NT2/D1 (cell line): Measurements from ENCODE around the gene GUF1.

Experiments
- DNase-seq: peaks from one replicate; pipeline ENCODE4 v3.0.0-alpha.2; 2011; ENCODE audit warnings: low read depth, low spot score
- H3K27me3 ChIP-seq: 2 replicates; pipeline ENCODE4 v1.6.0; 2011; ENCODE audit warnings: mild to moderate bottlenecking; ENCODE audit not compliant: insufficient read length, insufficient read depth
- H3K36me3 ChIP-seq: 2 replicates; pipeline ENCODE4 v1.6.1; 2011; ENCODE audit warnings: mild to moderate bottlenecking, low read length, mixed read lengths; ENCODE audit not compliant: insufficient read depth, insufficient read length
- H3K4me1 ChIP-seq: 2 replicates; pipeline ENCODE4 v1.5.1; 2011; ENCODE audit not compliant: insufficient read depth, insufficient read length
- H3K4me3 ChIP-seq: 2 replicates; pipeline ENCODE4 v1.5.1; 2011; ENCODE audit warnings: low read depth; ENCODE audit not compliant: insufficient read length
- H3K9ac ChIP-seq: 2 replicates; pipeline ENCODE4 v1.6.0; 2011; ENCODE audit warnings: low read depth; ENCODE audit not compliant: insufficient read length
- H3K9me3 ChIP-seq: 2 replicates; pipeline ENCODE4 v1.5.1; 2011; ENCODE audit warnings: mild to moderate bottlenecking, low read length; ENCODE audit not compliant: insufficient read depth
- SUZ12 ChIP-seq: IDR thresholded peaks from 2 replicates; pipeline ENCODE4 v1.6.1; 2011; ENCODE audit not compliant: insufficient read length, insufficient read depth; ENCODE audit errors: extremely low read depth
- YY1 ChIP-seq: IDR thresholded peaks from 2 replicates; pipeline ENCODE4 v1.6.1; 2011; ENCODE audit not compliant: insufficient read length, insufficient read depth
- ZNF274 ChIP-seq: IDR thresholded peaks from 2 replicates; pipeline ENCODE4 v1.6.1; 2011; ENCODE audit warnings: mild to moderate bottlenecking, low read depth, low read length

GUF1 gene

DNA sequence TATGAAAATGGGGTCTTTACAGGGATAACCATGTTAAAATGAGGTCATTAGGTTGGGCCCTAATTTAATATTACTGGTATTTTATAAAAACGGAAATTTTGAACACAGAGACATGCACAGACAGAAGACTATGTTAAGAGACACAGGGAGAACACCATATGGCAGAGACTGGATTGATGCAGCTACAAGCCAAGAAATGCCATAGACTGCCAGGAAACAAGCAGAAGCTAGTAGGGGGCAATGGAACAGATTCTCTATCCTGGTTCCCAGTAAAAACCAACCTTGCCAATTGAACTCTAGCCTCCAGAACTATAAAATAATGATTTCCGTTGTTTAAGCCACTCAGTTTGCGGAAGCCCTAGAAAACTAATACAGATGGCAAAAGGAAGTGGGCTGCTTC, 6.6 kb upstream of the GUF1 start:
- Histone ChIP-seq H3K9ac (no peak overlapping the region), H3K36me3 (no peaks in the 10 kb centered on the region), H3K4me1 (no peaks in the 10 kb centered on the region), H3K9me3 (no peaks in the 10 kb centered on the region), H3K27me3 (no peaks in the 10 kb centered on the region), H3K4me3 (no peak overlapping the region)
- no peak for DNase-seq
- TF ChIP-seq ZNF274 (no peak), SUZ12 (no peak), YY1 (no peak)

DNA sequence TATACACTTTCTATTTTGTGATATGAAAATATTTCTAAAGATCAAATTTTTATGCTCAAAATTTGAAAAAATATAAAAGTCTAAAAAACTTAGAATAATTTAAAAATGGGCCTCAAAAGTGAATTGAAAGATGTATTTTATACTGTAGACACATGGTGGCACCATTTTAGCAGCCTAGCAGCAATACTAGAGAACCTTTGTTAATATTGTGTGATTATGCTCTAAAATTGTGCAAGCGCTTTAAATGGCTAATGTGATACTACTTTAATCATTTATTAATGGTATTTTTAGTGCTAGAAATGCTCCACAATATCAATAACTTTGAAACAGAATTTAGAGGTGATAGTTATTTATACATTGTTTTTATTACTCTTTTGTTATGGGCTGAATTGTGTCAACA, 3.7 kb upstream of the GUF1 start:
- DNase-seq: no peak
- no peak overlapping the region for H3K4me3 ChIP-seq
- no peak for TF ChIP-seq YY1
- no peak for TF ChIP-seq ZNF274
- TF ChIP-seq SUZ12: no peak
- H3K9ac ChIP-seq: no peak overlapping the region
- no peaks in the 10 kb centered on the region for H3K27me3 ChIP-seq
- no peaks in the 10 kb centered on the region for H3K36me3 ChIP-seq
- H3K4me1 ChIP-seq: no peaks in the 10 kb centered on the region
- no peaks in the 10 kb centered on the region for H3K9me3 ChIP-seq

DNA sequence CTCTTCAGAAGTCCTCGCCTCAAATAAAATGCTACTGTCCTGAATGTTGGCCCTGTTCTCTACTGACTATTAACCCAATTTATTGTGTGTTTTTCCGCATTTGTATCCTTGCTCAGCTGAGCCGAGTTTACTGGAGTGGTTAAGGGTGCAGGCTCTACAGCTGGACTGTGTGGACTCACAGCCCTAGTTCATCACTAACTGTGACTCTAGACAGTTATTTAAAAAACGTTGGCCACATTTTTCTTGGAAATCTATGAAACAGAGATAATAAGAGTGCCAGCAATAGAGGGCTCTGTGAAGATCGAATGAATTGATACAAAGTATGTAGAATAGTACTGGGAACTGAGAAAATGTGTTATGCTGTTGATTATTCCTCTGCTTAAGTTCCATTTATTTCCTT, 2.9 kb upstream of the GUF1 start:
- Histone ChIP-seq H3K9me3 (no peaks in the 10 kb centered on the region), H3K27me3 (no peaks in the 10 kb centered on the region), H3K9ac (no peak overlapping the region), H3K36me3 (no peaks in the 10 kb centered on the region), H3K4me1 (no peaks in the 10 kb centered on the region), H3K4me3 (no peak overlapping the region)
- no peak for DNase-seq
- no peak for TF ChIP-seq YY1

DNA sequence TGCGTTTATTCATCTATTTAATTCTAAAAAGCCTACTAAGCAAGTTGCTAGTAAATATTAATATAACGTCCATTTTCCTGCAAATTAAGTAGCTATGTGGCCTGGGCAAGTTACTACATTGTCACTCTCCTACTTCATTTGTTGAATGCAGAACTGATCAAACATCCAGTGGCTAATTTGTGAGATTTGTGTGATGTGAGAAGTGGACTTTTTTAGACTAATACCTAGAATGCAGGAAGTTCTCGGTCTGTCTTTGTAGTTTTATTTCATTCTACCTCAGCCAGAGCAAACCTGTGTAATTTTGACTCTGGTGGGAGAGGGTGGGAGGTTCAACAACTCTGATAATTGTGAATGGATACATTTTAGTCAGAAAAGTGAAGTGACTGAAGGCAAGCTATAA, 840 bp downstream of the GUF1 start:
- peak overlapping the region; percentile 92 for H3K9ac ChIP-seq
- TF ChIP-seq YY1 (no peak), ZNF274 (no peak)
- no peaks in the 10 kb centered on the region for H3K4me1 ChIP-seq
- peaks cover 26% of the 10 kb centered on the region for H3K36me3 ChIP-seq
- no peak for DNase-seq
- no peaks in the 10 kb centered on the region for H3K9me3 ChIP-seq
- peak overlapping the region; percentile 85 for H3K4me3 ChIP-seq
- no peaks in the 10 kb centered on the region for H3K27me3 ChIP-seq

DNA sequence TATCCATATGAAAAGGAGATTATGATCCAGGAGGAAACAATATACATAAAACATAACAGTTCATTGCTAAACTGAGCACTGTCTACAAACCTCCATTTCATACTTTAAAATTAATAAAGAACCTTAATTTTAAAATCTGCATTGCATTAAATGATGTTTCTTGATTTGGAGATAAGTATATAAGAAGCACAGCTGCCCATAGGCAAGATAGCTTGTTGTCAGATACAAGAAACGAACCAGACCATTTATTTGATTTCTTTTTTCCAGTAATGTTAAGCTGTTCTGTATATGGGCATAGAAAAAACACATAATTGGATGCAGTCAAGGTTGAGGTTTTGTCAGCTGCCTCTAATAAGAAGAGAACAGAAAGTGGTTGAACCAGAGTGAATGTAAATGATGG, 6.4 kb downstream of the GUF1 start:
- no peak for TF ChIP-seq ZNF274
- no peak for TF ChIP-seq SUZ12
- TF ChIP-seq YY1: no peak
- no peak for DNase-seq
- H3K36me3 ChIP-seq: peaks cover 68% of the 10 kb centered on the region
- no peak overlapping the region for H3K4me3 ChIP-seq
- H3K27me3 ChIP-seq: no peaks in the 10 kb centered on the region
- no peak overlapping the region for H3K9ac ChIP-seq
- no peaks in the 10 kb centered on the region for H3K9me3 ChIP-seq
- H3K4me1 ChIP-seq: no peaks in the 10 kb centered on the region

DNA sequence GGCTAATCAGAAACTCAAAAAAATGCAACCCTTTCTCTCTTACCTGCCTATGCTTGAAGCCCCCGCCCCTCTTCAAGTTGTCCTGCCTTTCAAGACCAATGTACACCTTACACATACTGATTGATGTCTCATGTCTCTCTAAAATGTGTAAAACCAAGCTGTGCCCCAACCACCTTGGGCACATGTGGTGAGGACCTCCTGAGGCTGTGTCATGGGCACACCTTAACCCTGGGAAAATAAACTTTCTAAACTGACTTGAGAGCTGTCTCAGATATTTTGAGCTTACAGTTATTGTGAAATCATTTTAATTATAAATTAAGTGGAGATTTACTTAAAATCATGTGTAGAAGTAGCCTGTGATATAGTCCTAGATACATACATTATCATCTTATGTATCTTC, 22.2 kb downstream of the GUF1 start:
- Histone ChIP-seq H3K27me3 (no peaks in the 10 kb centered on the region), H3K4me3 (no peak overlapping the region), H3K9ac (no peak overlapping the region), H3K36me3 (peaks cover 55% of the 10 kb centered on the region), H3K9me3 (no peaks in the 10 kb centered on the region), H3K4me1 (no peaks in the 10 kb centered on the region)
- DNase-seq: no peak
- no peak for TF ChIP-seq YY1

DNA sequence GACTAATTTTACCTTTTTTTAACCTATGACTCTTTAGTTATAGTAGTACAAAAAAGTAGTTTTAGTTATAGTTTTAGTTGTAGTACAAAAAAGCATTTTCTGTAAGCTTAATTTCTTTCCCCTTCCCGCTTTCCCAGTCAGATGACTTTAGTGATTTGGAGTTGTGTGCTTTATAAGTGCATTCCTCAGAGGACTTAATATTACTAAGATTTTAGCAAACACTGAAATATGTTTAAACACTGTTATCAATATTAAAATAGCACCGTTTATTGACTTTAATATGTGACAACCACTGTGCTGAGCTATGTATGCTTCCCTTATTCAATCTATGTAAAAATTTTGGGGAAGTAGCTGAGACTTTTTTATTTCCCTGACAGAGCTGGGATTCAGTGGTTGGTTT, 22.8 kb downstream of the GUF1 start:
- no peaks in the 10 kb centered on the region for H3K27me3 ChIP-seq
- H3K36me3 ChIP-seq: peaks cover 51% of the 10 kb centered on the region
- TF ChIP-seq SUZ12 (no peak), ZNF274 (no peak), YY1 (no peak)
- no peak for DNase-seq
- no peak overlapping the region for H3K9ac ChIP-seq
- no peaks in the 10 kb centered on the region for H3K9me3 ChIP-seq
- no peak overlapping the region for H3K4me3 ChIP-seq
- no peaks in the 10 kb centered on the region for H3K4me1 ChIP-seq

DNA sequence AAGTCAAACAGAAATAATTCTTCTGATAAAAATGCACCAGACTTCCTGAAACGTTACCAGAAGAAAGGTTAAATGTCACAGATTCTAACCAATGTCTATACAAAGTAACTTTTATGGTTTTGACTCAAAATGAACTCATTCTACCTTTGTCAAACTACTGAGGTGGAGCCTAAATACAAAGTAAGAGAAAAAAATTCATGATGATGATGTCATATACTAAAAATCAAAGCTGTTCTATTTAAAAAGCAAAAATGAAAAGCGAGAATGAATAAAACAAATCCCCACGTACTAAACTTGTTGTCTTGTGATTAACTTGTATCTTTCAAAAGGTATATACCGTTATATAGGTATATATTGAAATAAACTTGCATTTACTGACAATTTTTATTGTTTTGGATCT, 26.5 kb downstream of the GUF1 start:
- no peaks in the 10 kb centered on the region for H3K27me3 ChIP-seq
- no peak overlapping the region for H3K4me3 ChIP-seq
- peaks cover 34% of the 10 kb centered on the region for H3K36me3 ChIP-seq
- no peak overlapping the region for H3K9ac ChIP-seq
- TF ChIP-seq ZNF274: no peak
- TF ChIP-seq SUZ12: no peak
- no peak for TF ChIP-seq YY1
- no peaks in the 10 kb centered on the region for H3K9me3 ChIP-seq
- DNase-seq: no peak
- no peaks in the 10 kb centered on the region for H3K4me1 ChIP-seq
